ENCODE data around the gene ATG16L2.
"Not testable (repeated sequence)": the region's sequence is repeated elsewhere in the genome, so short reads cannot be mapped to it uniquely, and the experiment has no call there.

ATG16L2 gene

GRCh38 chr11:72805216-72805615 is 9.0 kb upstream of the ATG16L2 start:
- DNase-seq (ENCODE audit: low spot score) = no peak

GRCh38 chr11:72806378-72806777 is 7.8 kb upstream of the ATG16L2 start:
- not testable (repeated sequence) for DNase-seq (ENCODE audit: low spot score)

- DNase-seq (ENCODE audit: low spot score) = no peak
Observed at GRCh38 chr11:72807021-72807693, 7.1 kb upstream of the ATG16L2 start.

- DNase-seq (ENCODE audit: low spot score) = no peak
Observed at GRCh38 chr11:72807792-72808191, 6.4 kb upstream of the ATG16L2 start.

- no peak for DNase-seq (ENCODE audit: low spot score)
Observed at GRCh38 chr11:72808331-72808798, 5.8 kb upstream of the ATG16L2 start.

GRCh38 chr11:72811686-72812085 is 2.5 kb upstream of the ATG16L2 start:
- DNase-seq (ENCODE audit: low spot score) = not testable (repeated sequence)

GRCh38 chr11:72812604-72812966 is 1.6 kb upstream of the ATG16L2 start:
- no peak for DNase-seq (ENCODE audit: low spot score)

- peak; percentile 67 for DNase-seq (ENCODE audit: low spot score)
Observed at GRCh38 chr11:72812967-72813739, 1.1 kb upstream of the ATG16L2 start.

GRCh38 chr11:72813740-72814285 is 398 bp upstream of the ATG16L2 start:
- peak; percentile 81 for DNase-seq (ENCODE audit: low spot score)

GRCh38 chr11:72815110-72815618 is 953 bp downstream of the ATG16L2 start:
- DNase-seq (ENCODE audit: low spot score) = no peak

- no peak for DNase-seq (ENCODE audit: low spot score)
Observed at GRCh38 chr11:72816404-72816990, 2.3 kb downstream of the ATG16L2 start.

GRCh38 chr11:72817966-72818365 is 3.8 kb downstream of the ATG16L2 start:
- no peak for DNase-seq (ENCODE audit: low spot score)

- no peak for DNase-seq (ENCODE audit: low spot score)
Observed at GRCh38 chr11:72818971-72819370, 4.8 kb downstream of the ATG16L2 start.

- no peak for DNase-seq (ENCODE audit: low spot score)
Observed at GRCh38 chr11:72820439-72821139, 6.4 kb downstream of the ATG16L2 start.

GRCh38 chr11:72821221-72821919 is 7.2 kb downstream of the ATG16L2 start:
- DNase-seq (ENCODE audit: low spot score) = no peak

GRCh38 chr11:72821920-72822799 is 7.9 kb downstream of the ATG16L2 start:
- DNase-seq (ENCODE audit: low spot score) = peak; percentile 97

- no peak for DNase-seq (ENCODE audit: low spot score)
Observed at GRCh38 chr11:72823105-72823804, 9.0 kb downstream of the ATG16L2 start.

- DNase-seq (ENCODE audit: low spot score) = no peak
Observed at GRCh38 chr11:72824020-72824419, 9.8 kb downstream of the ATG16L2 start.

- no peak for DNase-seq (ENCODE audit: low spot score)
Observed at GRCh38 chr11:72824811-72825505, 10.7 kb downstream of the ATG16L2 start.
